ENCODE measurements around the gene PCDHGA10.
"Not testable (repeated sequence)": the region's sequence is repeated elsewhere in the genome, so short reads cannot be mapped to it uniquely, and the experiment has no call there.

DNA sequence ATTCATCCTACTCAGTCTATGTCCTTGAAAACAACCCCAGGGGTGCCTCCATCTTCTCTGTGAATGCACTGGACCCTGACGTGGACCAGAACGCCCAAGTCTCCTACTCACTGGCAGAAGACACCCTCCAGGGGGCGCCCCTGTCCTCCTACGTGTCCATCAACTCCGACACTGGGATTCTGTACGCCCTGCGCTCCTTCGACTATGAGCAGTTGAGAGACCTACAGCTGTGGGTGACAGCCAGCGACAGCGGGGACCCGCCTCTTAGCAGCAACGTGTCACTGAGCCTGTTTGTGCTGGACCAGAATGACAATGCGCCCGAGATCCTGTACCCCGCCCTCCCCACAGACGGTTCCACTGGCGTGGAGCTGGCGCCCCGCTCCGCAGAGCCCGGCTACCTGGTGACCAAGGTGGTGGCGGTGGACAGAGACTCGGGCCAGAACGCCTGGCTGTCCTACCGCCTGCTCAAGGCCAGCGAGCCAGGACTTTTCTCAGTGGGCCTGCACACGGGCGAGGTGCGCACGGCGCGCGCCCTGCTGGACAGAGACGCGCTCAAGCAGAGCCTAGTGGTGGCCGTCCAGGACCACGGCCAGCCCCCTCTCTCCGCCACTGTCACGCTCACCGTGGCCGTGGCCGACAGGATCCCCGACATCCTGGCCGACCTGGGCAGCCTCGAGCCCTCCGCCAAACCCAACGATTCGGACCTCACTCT lies 37.2 kb upstream of the PCDHGA10 start:
- TF ChIP-seq, protein P1, sequence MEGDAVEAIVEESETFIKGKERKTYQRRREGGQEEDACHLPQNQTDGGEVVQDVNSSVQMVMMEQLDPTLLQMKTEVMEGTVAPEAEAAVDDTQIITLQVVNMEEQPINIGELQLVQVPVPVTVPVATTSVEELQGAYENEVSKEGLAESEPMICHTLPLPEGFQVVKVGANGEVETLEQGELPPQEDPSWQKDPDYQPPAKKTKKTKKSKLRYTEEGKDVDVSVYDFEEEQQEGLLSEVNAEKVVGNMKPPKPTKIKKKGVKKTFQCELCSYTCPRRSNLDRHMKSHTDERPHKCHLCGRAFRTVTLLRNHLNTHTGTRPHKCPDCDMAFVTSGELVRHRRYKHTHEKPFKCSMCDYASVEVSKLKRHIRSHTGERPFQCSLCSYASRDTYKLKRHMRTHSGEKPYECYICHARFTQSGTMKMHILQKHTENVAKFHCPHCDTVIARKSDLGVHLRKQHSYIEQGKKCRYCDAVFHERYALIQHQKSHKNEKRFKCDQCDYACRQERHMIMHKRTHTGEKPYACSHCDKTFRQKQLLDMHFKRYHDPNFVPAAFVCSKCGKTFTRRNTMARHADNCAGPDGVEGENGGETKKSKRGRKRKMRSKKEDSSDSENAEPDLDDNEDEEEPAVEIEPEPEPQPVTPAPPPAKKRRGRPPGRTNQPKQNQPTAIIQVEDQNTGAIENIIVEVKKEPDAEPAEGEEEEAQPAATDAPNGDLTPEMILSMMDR (IDR thresholded peaks at IDR 0.05), result not testable (repeated sequence)
- TF ChIP-seq POLR2A (IDR thresholded peaks at IDR 0.05), result not testable (repeated sequence)
